IPS DF 6.9 (cell line): ENCODE measurements around the gene CACNA2D4.

ENCODE experiments used
- DNase-seq: peaks from one replicate; pipeline ENCODE4 v3.0.0-alpha.2; 2013; ENCODE audit warnings: low read depth, low spot score
- H3K27ac ChIP-seq: one replicate; pipeline ENCODE4 v1.5.1; 2013; ENCODE audit warnings: low read length, control low read depth
- H3K27me3 ChIP-seq: 2 replicates; pipeline ENCODE4 v1.6.1; 2013; ENCODE audit warnings: mild to moderate bottlenecking, low read length; ENCODE audit not compliant: control insufficient read depth, insufficient read depth
- H3K36me3 ChIP-seq: 2 replicates; pipeline ENCODE4 v1.6.1; 2013; ENCODE audit warnings: low read length; ENCODE audit not compliant: control insufficient read depth, insufficient read depth
- H3K4me1 ChIP-seq: 2 replicates; pipeline ENCODE4 v1.6.1; 2013; ENCODE audit warnings: low read length; ENCODE audit not compliant: control insufficient read depth, insufficient read depth
- H3K4me3 ChIP-seq: 2 replicates; pipeline ENCODE4 v1.5.1; 2013; ENCODE audit warnings: mild to moderate bottlenecking, low read length
- H3K9me3 ChIP-seq: 2 replicates; pipeline ENCODE4 v1.6.1; 2013; ENCODE audit warnings: low read length, inconsistent platforms; ENCODE audit not compliant: control insufficient read depth, insufficient read depth
- WGBS: extraction: QIAGEN DNeasy Blood & Tissue Kit; methylation state at CpG from one replicate; pipeline ENCODE4 v1.1.7; 2013; ENCODE audit warnings: mixed read lengths, missing lambda C conversion rate; ENCODE audit not compliant: insufficient read length, insufficient coverage; 5-methylcytosine and 5-hydroxymethylcytosine counted together

Gene CACNA2D4

DNA sequence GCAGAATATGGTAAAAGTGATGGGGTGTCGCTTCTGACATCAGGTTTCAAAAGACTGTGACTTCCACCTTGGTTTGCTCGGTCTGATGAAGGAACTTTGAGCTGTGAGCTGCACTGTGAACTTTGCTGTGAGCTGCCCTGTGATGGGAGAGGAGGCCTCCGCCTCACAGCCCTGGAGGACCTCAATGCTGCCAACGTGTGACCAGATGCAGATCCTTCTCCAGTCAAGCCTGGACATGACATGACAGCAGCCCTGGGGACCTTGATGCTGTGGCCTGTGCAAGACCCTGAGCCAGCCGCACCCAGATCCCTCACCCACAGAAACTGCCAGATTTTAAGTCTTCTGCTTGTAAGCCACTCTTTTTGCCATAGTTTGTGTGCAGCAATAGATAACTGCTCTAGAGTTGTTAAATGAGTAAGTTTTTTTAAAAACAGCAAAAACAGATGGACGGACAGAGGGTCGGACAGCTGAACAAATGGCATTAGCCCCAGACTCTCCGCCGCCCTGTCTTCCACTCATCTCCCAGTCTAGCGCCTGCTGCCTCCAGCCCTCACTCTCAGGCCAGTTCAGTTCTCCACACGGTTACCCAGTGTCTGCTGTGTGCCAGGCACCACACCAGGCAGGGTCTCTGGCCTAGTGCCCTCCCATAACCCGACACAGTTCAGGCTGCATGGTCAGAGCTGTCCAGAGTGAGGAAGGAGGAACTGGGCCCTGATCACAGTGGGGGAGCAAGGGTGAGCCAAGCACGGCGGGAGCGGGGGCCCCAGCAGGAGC lies 111.2 kb downstream of the CACNA2D4 start:
- no peaks in the 10 kb centered on the region for H3K9me3 ChIP-seq
- no peaks in the 10 kb centered on the region for H3K36me3 ChIP-seq
- no peak for DNase-seq
- no peak overlapping the region for H3K27ac ChIP-seq
- WGBS: no CpG with 5 or more reads among the region's 15 CpGs
- no peaks in the 10 kb centered on the region for H3K4me1 ChIP-seq
- no peaks in the 10 kb centered on the region for H3K27me3 ChIP-seq
- no peak overlapping the region for H3K4me3 ChIP-seq

DNA sequence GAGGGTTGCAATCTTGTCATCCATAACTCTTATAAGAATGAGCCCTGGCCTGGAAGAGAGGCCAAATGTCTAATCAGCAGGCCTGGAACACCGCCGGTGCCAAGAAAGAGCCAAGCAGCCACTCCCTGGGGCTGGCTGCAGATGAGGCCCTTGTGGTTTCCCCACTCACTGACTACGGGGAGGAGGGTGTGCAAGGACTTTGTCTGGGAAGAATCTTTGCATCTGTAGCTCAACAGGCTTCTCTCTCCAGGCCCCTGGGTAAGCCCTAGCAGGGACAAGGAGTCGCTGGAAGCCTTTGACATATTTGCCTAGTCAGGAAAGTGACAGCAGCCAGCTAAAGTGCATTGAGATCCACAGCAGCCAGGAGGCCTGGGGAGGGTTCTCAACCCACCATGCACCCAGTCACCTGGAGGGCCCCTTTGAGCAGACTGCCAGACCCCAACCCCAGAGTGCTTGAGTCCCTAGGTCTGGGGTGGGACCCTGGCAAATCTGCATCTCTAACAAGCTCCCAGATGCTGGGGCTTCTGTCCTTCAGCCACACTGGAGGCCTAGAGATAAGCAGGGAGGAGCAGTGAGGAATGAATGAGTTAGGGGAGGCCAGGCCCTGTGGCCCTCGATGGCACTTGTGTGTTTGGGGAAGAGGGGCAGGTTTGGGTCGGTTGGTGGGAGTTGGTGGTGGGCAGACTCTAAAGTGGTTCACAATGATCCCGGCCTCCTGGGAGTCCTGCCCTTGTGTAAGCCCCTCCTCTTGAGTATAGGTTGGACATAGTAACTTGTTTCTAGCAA lies 112.0 kb downstream of the CACNA2D4 start:
- DNase-seq: no peak
- no peaks in the 10 kb centered on the region for H3K4me1 ChIP-seq
- H3K36me3 ChIP-seq: no peaks in the 10 kb centered on the region
- no peak overlapping the region for H3K27ac ChIP-seq
- WGBS: no CpG with 5 or more reads among the region's 7 CpGs
- no peaks in the 10 kb centered on the region for H3K27me3 ChIP-seq
- H3K4me3 ChIP-seq: no peak overlapping the region
- no peaks in the 10 kb centered on the region for H3K9me3 ChIP-seq

DNA sequence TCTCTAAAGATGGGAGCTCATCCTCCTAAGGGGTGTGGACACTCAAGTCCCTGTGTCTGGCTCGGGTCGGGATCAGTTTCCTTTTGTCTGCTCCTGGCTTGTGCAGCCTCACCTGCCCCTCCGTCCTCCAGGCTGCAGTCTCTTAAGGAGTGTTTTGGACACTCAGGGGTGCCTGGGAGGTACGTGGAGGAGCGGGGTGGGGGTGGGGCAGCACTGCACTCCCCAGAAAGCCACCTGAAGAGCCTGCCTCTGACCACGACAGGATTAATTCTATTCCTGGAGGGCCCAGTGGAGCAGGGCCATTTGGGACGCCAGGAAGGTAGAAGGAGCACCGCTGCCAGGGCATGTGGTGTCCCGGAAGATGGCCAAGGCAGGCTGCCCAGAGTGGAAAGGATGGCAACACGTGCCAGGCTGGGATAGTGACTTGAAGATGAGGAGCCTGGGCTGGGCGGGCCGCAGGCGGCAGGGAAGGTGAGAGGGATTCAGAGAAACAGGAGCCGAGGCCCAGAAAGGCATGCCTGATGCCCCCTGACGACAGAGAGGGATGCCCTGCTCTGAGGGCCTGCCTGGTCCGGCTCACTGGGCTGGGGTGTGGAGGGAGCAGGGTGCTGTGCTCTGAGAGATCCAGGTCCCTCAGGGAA lies 112.9 kb downstream of the CACNA2D4 start:
- no peaks in the 10 kb centered on the region for H3K36me3 ChIP-seq
- WGBS: no CpG with 5 or more reads among the region's 16 CpGs
- H3K4me1 ChIP-seq: no peaks in the 10 kb centered on the region
- no peak overlapping the region for H3K4me3 ChIP-seq
- H3K27ac ChIP-seq: no peak overlapping the region
- DNase-seq: no peak
- H3K9me3 ChIP-seq: no peaks in the 10 kb centered on the region
- H3K27me3 ChIP-seq: no peaks in the 10 kb centered on the region

DNA sequence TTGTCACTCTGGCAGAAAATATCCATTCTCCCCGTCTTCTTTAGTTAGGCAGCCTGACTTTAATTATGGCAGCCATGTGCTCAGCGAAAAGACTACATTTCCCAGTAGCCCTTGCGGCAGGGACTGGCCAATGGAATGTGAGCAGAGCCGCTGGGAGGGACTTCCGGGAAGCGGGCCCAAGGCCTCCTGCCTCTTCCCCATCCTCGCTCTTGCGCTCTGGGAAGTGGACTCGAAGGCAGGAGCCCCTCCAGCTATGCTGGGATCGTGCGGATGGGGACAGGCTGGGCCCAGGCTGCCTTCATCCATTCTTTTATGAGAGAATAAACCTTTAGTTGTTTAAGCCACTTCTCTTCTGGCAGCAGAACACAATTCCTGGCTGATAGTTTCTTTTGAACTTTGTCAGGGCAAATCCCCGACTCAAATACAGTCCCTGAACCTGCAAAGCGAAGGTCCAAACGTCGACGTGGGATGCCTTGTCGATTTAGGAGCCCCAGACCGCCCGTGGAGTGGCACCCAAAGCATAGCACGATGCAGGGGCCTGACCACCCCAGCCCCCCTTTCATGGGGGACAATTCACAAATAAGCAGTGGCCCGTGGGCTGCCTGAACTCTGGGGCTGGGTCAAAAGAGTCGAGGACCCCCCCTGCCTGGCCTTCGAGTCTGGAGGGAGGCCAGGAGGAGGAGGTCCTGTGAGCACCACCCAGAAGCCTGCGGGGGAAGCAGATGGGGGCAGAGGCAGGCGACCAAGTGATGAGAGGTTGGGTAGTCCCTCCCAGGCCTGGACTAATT lies 113.7 kb downstream of the CACNA2D4 start:
- Histone ChIP-seq H3K36me3 (no peaks in the 10 kb centered on the region), H3K9me3 (no peaks in the 10 kb centered on the region), H3K4me1 (no peaks in the 10 kb centered on the region), H3K27ac (no peak overlapping the region), H3K4me3 (no peak overlapping the region), H3K27me3 (no peaks in the 10 kb centered on the region)
- WGBS: no CpG with 5 or more reads among the region's 25 CpGs
- DNase-seq: peak; percentile 66

DNA sequence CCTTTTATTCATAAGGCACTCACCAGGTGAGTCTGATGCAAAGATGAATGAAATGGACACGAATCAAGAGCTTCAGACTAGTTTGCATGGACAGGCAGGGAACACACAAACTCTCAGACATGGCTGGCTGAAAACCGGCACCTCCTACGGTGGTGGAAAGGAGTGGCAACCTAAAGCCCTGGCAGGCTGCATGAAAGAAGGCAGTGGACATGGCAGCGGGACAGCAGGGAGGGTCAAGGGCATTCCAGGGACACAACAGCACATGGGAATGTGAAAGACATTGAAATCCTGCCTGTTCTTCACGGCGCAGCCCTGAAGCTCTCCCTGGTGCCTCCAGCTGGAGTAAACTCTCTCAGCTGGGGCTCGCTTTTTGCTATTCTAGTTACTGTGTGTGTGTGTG lies 114.7 kb downstream of the CACNA2D4 start:
- H3K36me3 ChIP-seq: no peaks in the 10 kb centered on the region
- no peaks in the 10 kb centered on the region for H3K27me3 ChIP-seq
- no peak overlapping the region for H3K27ac ChIP-seq
- DNase-seq: no peak
- no peaks in the 10 kb centered on the region for H3K9me3 ChIP-seq
- no CpG with 5 or more reads among the region's 7 CpGs for WGBS
- H3K4me1 ChIP-seq: no peaks in the 10 kb centered on the region
- H3K4me3 ChIP-seq: no peak overlapping the region

DNA sequence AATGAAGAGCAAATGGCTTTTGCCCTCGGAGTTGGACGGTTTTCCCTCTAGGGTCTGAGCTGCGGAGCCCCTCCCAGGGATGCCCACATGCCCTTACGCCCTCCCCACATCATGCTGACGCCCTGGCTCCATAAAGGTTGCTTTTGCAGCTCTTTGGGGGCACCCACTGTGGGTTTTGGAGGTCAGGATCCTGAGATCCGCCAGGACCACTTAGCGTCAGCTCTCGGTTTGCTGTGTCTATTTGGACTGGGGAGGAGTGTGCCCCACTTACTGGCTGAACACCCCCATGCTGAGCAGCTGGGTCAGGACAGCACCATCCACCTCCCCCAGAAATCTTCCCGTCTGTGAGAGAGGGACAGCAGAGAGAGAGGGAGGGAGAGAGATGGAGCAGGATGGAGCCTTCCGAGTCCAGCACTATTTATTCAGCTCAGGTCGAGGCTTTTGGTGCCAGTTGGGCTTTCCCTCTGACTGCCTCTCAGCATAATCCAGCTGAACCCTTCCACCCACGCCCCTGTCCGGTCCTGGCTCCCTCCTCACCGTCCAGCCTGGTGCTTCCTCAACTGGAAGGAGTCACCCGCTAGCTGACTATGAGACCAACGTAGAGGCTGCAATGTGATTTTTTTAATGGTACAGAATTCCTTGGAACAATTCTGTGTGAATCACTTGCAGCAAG lies 117.0 kb downstream of the CACNA2D4 start:
- Histone ChIP-seq H3K4me1 (peaks cover 3% of the 10 kb centered on the region; the same call in 1 of the 2 replicates), H3K27me3 (no peaks in the 10 kb centered on the region), H3K27ac (no peak overlapping the region), H3K36me3 (no peaks in the 10 kb centered on the region), H3K9me3 (no peaks in the 10 kb centered on the region), H3K4me3 (no peak overlapping the region)
- no CpG with 5 or more reads among the region's 16 CpGs for whole genome bisulfite sequencing
- no peak for DNase-seq

DNA sequence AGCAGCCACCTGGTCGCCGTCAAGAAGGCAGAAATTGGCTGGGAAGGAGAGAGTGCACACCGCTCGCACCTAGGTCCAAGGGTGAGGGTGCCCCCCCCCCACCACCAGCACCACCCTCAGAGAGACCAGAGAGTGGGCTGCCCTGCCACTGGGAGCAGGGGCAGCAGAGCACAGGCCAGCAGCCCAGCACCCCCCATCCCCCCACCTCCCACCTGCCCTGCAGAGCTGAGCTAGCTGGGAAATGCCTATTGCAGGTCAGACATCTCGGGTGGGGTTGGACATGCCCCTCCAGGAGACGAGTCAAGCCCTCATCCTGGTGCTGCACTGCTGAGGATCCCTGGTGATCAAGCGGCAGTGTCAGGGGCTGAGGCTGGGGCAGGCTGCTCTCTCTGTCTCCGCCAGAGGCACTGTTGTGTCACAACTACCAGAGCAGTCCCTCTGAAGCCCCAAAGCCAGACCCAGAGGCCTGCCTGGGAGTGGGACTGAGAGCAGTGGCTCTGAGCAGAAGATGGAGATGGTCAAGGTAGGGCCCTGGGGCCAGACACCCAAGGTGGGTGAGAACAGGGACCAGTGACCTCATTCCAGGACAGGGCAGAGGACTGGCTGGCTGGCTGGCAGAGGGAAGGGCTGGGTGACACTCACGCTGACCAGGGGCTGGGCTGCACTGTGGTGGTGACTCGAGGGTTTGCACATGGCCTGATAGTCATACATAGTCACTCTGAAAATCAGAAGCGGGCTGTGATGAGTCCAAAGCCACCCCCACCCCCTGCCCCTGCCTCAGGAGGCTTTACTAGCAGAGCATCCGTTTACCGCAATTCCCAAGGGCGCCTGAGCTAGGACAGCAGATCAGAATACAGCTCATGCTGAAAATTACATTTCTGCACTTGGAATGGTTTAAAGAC lies 117.8 kb downstream of the CACNA2D4 start:
- H3K36me3 ChIP-seq: no peaks in the 10 kb centered on the region
- DNase-seq: peak; percentile 35
- H3K27ac ChIP-seq: no peak overlapping the region
- no peaks in the 10 kb centered on the region for H3K9me3 ChIP-seq
- no CpG with 5 or more reads among the region's 14 CpGs for WGBS
- no peak overlapping the region for H3K4me3 ChIP-seq
- H3K27me3 ChIP-seq: no peaks in the 10 kb centered on the region
- H3K4me1 ChIP-seq: peaks cover 4% of the 10 kb centered on the region

DNA sequence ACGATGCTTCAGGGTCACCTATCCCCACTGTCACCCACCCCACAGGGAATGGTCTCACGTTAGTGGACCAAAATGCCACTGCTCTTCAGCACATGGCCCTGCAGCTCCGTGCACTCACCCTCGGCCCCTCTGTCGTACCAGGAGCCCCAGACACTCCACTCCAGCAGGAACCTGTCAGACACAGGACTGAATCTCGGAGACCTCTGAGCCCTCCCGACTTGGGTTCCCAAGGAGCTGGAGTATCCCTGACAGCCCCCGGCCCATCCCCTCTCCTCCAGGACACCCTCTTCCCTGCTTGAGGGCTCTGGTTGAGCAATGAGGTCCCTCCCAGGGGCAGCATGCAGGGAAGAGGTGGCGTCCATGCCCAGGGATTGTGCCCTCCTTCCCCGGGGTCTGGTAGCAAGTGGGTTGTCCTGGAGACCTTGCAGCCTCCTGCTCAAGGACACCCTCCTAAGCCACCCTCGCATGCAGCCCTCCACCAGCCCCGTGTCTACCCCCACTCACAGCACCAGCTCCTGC lies 118.5 kb downstream of the CACNA2D4 start:
- no peaks in the 10 kb centered on the region for H3K36me3 ChIP-seq
- WGBS: no CpG with 5 or more reads among the region's 12 CpGs
- H3K4me1 ChIP-seq: peaks cover 6% of the 10 kb centered on the region
- H3K27me3 ChIP-seq: no peaks in the 10 kb centered on the region
- no peaks in the 10 kb centered on the region for H3K9me3 ChIP-seq
- H3K27ac ChIP-seq: no peak overlapping the region
- DNase-seq: no peak
- H3K4me3 ChIP-seq: no peak overlapping the region
